ENCODE data around the gene KIAA1210.

DNA sequence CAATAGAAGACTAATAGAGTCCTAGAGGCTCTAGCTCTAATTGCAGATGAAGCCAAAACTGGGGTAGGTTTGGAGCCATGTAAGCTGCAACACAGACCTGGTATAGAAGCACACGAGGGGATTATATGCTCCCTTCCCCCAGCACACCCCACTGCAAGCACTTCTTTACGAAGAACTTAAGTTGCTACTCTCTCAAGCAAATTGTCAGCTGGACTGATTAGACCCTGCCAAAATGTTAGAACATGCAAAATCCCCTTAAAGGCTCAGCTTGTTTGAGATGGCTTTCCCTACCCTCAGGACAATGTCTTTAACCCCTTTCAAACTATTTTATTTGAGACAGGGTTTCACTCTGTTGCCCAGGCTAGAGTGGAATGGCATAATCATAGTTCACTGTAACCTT lies 4.7 kb upstream of the KIAA1210 start:
- TF ChIP-seq, protein P1, sequence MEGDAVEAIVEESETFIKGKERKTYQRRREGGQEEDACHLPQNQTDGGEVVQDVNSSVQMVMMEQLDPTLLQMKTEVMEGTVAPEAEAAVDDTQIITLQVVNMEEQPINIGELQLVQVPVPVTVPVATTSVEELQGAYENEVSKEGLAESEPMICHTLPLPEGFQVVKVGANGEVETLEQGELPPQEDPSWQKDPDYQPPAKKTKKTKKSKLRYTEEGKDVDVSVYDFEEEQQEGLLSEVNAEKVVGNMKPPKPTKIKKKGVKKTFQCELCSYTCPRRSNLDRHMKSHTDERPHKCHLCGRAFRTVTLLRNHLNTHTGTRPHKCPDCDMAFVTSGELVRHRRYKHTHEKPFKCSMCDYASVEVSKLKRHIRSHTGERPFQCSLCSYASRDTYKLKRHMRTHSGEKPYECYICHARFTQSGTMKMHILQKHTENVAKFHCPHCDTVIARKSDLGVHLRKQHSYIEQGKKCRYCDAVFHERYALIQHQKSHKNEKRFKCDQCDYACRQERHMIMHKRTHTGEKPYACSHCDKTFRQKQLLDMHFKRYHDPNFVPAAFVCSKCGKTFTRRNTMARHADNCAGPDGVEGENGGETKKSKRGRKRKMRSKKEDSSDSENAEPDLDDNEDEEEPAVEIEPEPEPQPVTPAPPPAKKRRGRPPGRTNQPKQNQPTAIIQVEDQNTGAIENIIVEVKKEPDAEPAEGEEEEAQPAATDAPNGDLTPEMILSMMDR (IDR thresholded peaks at IDR 0.05), result no peak
- TF ChIP-seq POLR2A (IDR thresholded peaks at IDR 0.05), result no peak

All from right lobe of liver (tissue), 4 donors.